Lower lobe of right lung (tissue), 2 donors: ENCODE data around the gene PHIP. TPM values are rescaled to one million over a fixed set of nuclear protein-coding genes. Genes with fewer than 3 reads are reported as not detected.

Experiments
- ATAC-seq, 2 donors: fragments of 200-7000 bp; cut with Tn5 transposase; one replicate each; pipeline ENCODE4 v1.9.1; 2020 to 2022; ENCODE audit warnings: mild to moderate bottlenecking in 2 of 2, moderate library complexity in 2 of 2
- DNase-seq: peaks from one replicate; pipeline ENCODE4 v3.0.0-alpha.2; 2020
- H3K27ac ChIP-seq: fragments of 200-600 bp; one replicate; pipeline ENCODE4 v1.8.0; 2022
- H3K27me3 ChIP-seq: fragments of 200-600 bp; one replicate; pipeline ENCODE4 v1.8.0; 2022; ENCODE audit warnings: low read depth
- H3K36me3 ChIP-seq: fragments of 200-600 bp; one replicate; pipeline ENCODE4 v1.8.0; 2022; ENCODE audit warnings: mild to moderate bottlenecking
- H3K4me1 ChIP-seq: fragments of 200-600 bp; one replicate; pipeline ENCODE4 v1.8.0; 2022
- H3K4me3 ChIP-seq: fragments of 200-600 bp; one replicate; pipeline ENCODE4 v1.8.0; 2022; ENCODE audit warnings: mild to moderate bottlenecking
- H3K9me3 ChIP-seq: fragments of 200-600 bp; one replicate; pipeline ENCODE4 v1.8.0; 2022
- CTCF ChIP-seq: fragments of 200-600 bp; IDR thresholded peaks from one replicate; pipeline ENCODE4 v1.8.0; 2022; ENCODE audit warnings: antibody characterized with exemption, mild to moderate bottlenecking
- intact Hi-C: fragments of 100-400 bp; cut with DNase I; formaldehyde crosslinking; loops from one replicate; pipeline ENCODE4 v1.11.0; 2022
- total RNA-seq: library from RNA; stranded (reverse); fragmentation: NEBNext Ultra II Directional; extraction: Animal tissue kit (Norgen Biotek cat#: 25700); gene quantifications from one replicate; pipeline ENCODE4 v1.2.1, GENCODE V29; 2021
- donor health status: DM: no; HTN: yes; CAD: no; lungs with severe emphysema.

Gene PHIP
- total RNA-seq, 1 donor from 2014 or later = 35.6 TPM

DNA sequence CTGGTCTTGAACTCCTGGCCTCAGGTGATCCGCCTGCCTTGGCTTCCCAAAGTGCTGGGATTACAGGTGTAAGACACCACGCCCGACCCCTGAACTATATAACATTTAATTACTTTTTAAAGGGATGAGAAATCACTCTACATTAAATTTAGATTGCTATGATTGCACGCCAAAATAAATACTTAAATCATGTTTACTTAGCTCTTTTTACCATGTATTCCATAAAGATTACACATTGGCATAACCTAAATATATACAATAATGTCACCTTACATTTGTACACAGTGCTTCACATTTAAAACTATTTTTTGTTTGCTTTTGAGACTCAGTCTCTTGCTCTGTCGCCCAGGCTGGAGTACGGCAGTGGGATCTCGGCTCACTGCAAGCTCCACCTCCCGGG lies 124.3 kb downstream of the PHIP start:
- no peak overlapping the region for H3K4me3 ChIP-seq
- no peak for TF ChIP-seq CTCF
- H3K27ac ChIP-seq = no peak overlapping the region
- H3K4me1 ChIP-seq = peaks cover 4% of the 10 kb centered on the region
- H3K36me3 ChIP-seq = peaks cover 99% of the 10 kb centered on the region
- H3K27me3 ChIP-seq = no peaks in the 10 kb centered on the region
- no peak for ATAC-seq
- intact Hi-C loops = no loop called here
- no peak for DNase-seq
- peaks cover 10% of the 10 kb centered on the region for H3K9me3 ChIP-seq

DNA sequence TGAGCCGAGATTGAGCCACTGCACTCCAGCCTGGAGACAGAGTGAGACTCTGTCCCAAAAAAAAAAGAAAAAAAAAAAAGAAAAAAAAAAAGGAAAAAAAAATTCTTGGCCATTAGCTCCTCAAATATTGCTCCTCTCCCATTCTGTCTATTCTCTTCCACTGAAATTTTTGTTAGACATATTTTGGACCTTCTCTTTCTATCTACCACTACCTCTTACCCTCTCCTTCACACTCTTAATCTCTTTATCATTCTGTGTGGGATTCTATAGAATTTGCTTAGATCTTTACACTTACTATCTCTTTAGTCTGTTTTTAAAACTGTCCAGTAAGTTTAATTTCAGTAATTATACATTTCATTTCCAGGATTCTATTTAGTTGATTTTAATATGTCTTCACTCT lies 125.7 kb downstream of the PHIP start:
- H3K27me3 ChIP-seq = no peaks in the 10 kb centered on the region
- H3K9me3 ChIP-seq = peaks cover 14% of the 10 kb centered on the region
- DNase-seq = no peak
- ATAC-seq = no peak
- TF ChIP-seq CTCF = no peak
- H3K4me3 ChIP-seq = no peak overlapping the region
- peaks cover 96% of the 10 kb centered on the region for H3K36me3 ChIP-seq
- no peaks in the 10 kb centered on the region for H3K4me1 ChIP-seq
- H3K27ac ChIP-seq = no peak overlapping the region
- intact Hi-C loops = no loop called here

- Histone ChIP-seq H3K9me3 (peaks cover 14% of the 10 kb centered on the region), H3K4me1 (no peaks in the 10 kb centered on the region), H3K27ac (no peak overlapping the region), H3K27me3 (no peaks in the 10 kb centered on the region), H3K4me3 (no peak overlapping the region), H3K36me3 (peaks cover 96% of the 10 kb centered on the region)
- ATAC-seq (no peak), DNase-seq (no peak)
- intact Hi-C loops = no loop called here
- TF ChIP-seq CTCF = no peak
Observed at GRCh38 chr6:78948785-78949184, 129.3 kb downstream of the PHIP start.

DNA sequence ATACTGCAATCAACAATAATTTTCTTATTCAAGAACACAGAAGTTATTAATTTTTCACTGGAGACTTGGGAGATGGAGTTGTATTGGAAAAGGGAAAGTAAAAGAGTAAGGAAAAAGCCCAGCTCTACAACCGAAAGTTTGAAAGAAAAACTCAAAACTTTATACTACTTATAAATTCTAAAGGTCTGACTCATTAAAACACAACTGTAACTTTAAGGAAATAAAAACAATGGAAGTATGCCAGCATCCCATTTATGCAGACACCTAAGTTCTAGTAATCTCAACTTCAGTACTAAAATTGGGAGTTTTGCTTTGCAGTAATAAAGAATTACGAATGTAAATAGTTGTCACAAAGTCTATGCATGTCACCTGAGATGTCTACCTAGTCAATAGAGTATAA lies 130.1 kb downstream of the PHIP start:
- Histone ChIP-seq H3K27me3 (no peaks in the 10 kb centered on the region), H3K4me3 (no peak overlapping the region), H3K36me3 (peaks cover 96% of the 10 kb centered on the region), H3K9me3 (peaks cover 14% of the 10 kb centered on the region), H3K27ac (no peak overlapping the region), H3K4me1 (no peaks in the 10 kb centered on the region)
- TF ChIP-seq CTCF = no peak
- DNase-seq (no peak), ATAC-seq (no peak)
- intact Hi-C loops = no loop called here

DNA sequence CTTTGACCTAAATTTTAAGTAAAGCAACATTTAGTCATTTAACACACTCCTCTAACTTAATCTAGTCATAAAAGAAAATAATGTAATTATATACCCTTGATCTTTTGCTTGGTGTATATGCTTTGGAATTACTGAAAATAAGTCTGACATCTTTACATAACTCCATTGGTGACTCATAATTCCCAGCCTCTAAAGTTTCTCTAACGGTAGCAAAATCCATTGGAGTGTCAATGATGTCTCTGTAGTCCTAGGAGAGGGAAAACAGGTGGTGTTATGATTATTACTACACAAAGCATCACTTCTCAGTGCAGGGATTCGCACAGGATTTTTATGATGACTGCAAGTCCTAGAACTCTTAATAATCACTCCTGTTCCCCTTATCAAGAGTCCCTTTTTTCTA lies 130.5 kb downstream of the PHIP start:
- no peak for TF ChIP-seq CTCF
- intact Hi-C loops = no loop called here
- DNase-seq (no peak), ATAC-seq (no peak)
- no peak overlapping the region for H3K27ac ChIP-seq
- peaks cover 14% of the 10 kb centered on the region for H3K9me3 ChIP-seq
- peaks cover 96% of the 10 kb centered on the region for H3K36me3 ChIP-seq
- no peaks in the 10 kb centered on the region for H3K27me3 ChIP-seq
- no peaks in the 10 kb centered on the region for H3K4me1 ChIP-seq
- no peak overlapping the region for H3K4me3 ChIP-seq

DNA sequence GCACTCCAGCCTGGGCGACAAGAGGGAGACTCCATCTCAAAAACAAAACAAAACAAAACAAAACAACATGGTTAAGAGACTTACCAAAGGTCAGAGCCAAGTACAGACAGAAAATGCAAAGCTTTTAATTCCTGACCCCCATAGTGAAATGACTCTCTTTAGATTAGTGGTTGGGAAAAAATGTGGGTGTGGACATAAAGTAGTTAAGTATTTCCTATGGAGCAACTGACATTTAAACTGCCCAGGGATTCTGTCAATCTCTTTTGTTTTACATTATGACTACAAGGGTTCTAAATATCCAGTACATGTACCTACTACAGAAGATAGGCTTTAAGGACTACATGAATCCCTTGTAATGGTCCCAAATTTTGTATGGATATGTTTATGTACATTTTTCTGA lies 135.6 kb downstream of the PHIP start:
- intact Hi-C loops = no loop called here
- Histone ChIP-seq H3K9me3 (no peaks in the 10 kb centered on the region), H3K36me3 (peaks cover 86% of the 10 kb centered on the region), H3K4me1 (no peaks in the 10 kb centered on the region), H3K27me3 (no peaks in the 10 kb centered on the region), H3K27ac (no peak overlapping the region), H3K4me3 (no peak overlapping the region)
- TF ChIP-seq CTCF = no peak
- no peak for ATAC-seq
- DNase-seq = no peak
